ENCODE results near the gene TCL1A. TPM values are rescaled to one million over a fixed set of nuclear protein-coding genes. Genes with fewer than 3 reads are reported as not detected.

Gene TCL1A
- total RNA-seq, 1 donor from 2014 or later = not detected

GRCh38 chr14:95727056-95727700, 13.3 kb upstream of the TCL1A start:
- no peak for DNase-seq (ENCODE audit: low read depth)
- no peak overlapping the region for H3K4me3 ChIP-seq (ENCODE audit: low read depth, low read length)
- TF ChIP-seq CTCF (conservative IDR thresholded peaks at IDR 0.05; ENCODE audit: low read depth, low read length) = no peak

GRCh38 chr14:95725685-95726336, 11.9 kb upstream of the TCL1A start:
- DNase-seq (ENCODE audit: low read depth) = no peak
- no peak overlapping the region for H3K4me3 ChIP-seq (ENCODE audit: low read depth, low read length)
- TF ChIP-seq CTCF (conservative IDR thresholded peaks at IDR 0.05; ENCODE audit: low read depth, low read length) = no peak

- DNase-seq (ENCODE audit: low read depth) = peak; percentile 2
- TF ChIP-seq CTCF (conservative IDR thresholded peaks at IDR 0.05; ENCODE audit: low read depth, low read length) = no peak
- H3K4me3 ChIP-seq (ENCODE audit: low read depth, low read length) = no peak overlapping the region
These were observed 8.7 kb upstream of the TCL1A start for GRCh38 chr14:95722525-95723190.

GRCh38 chr14:95712398-95712797, 1.5 kb downstream of the TCL1A start:
- TF ChIP-seq CTCF (conservative IDR thresholded peaks at IDR 0.05; ENCODE audit: low read depth, low read length) = no peak
- no peak for DNase-seq (ENCODE audit: low read depth)
- H3K4me3 ChIP-seq (ENCODE audit: low read depth, low read length) = no peak overlapping the region

GRCh38 chr14:95711476-95712176, 2.3 kb downstream of the TCL1A start:
- DNase-seq (ENCODE audit: low read depth) = no peak
- TF ChIP-seq CTCF (conservative IDR thresholded peaks at IDR 0.05; ENCODE audit: low read depth, low read length) = no peak
- H3K4me3 ChIP-seq (ENCODE audit: low read depth, low read length) = no peak overlapping the region

- no peak overlapping the region for H3K4me3 ChIP-seq (ENCODE audit: low read depth, low read length)
- TF ChIP-seq CTCF (conservative IDR thresholded peaks at IDR 0.05; ENCODE audit: low read depth, low read length) = no peak
- no peak for DNase-seq (ENCODE audit: low read depth)
These were observed 3.8 kb downstream of the TCL1A start for GRCh38 chr14:95710106-95710505.
